Kidney epithelial cell (primary cell): ENCODE results near the gene CCL19. TPM values are rescaled to one million over a fixed set of nuclear protein-coding genes. Genes with fewer than 3 reads are reported as not detected.
"Not testable (repeated sequence)": the region's sequence is repeated elsewhere in the genome, so short reads cannot be mapped to it uniquely, and the experiment has no call there.

Source experiments
- DNase-seq: peaks from one replicate; pipeline ENCODE4 v3.0.0-alpha.2; 2010; ENCODE audit warnings: low read depth
- H3K27me3 ChIP-seq: 2 replicates; pipeline ENCODE4 v1.6.0; 2011; ENCODE audit warnings: low read length; ENCODE audit not compliant: control insufficient read depth, insufficient read depth
- H3K36me3 ChIP-seq: 2 replicates; pipeline ENCODE4 v1.5.1; 2011; ENCODE audit warnings: low read length; ENCODE audit not compliant: control insufficient read depth, insufficient read depth
- H3K4me3 ChIP-seq: 2 replicates; pipeline ENCODE4 v1.5.1; 2011; ENCODE audit warnings: low read depth, mild to moderate bottlenecking, control low read depth, low read length
- total RNA-seq: library from RNA; depleted of rRNA; stranded (reverse); fragments of >200 nt; gene quantifications from 2 replicates; pipeline ENCODE4 v1.2.3, GENCODE V29; 2015
- TF ChIP-seq, protein P1 (sequence below): IDR thresholded peaks from 2 replicates; pipeline ENCODE4 v1.5.1; 2011; ENCODE audit warnings: mild to moderate bottlenecking, moderate library complexity, low read length, control low read depth, inconsistent platforms; ENCODE audit not compliant: insufficient read depth, poor library complexity, severe bottlenecking

CCL19 gene
- total RNA-seq, 1 donor from 2014 or later, result not detected

- no peak overlapping the region for H3K4me3 ChIP-seq
- H3K36me3 ChIP-seq, result no peaks in the 10 kb centered on the region
- TF ChIP-seq, protein P1, sequence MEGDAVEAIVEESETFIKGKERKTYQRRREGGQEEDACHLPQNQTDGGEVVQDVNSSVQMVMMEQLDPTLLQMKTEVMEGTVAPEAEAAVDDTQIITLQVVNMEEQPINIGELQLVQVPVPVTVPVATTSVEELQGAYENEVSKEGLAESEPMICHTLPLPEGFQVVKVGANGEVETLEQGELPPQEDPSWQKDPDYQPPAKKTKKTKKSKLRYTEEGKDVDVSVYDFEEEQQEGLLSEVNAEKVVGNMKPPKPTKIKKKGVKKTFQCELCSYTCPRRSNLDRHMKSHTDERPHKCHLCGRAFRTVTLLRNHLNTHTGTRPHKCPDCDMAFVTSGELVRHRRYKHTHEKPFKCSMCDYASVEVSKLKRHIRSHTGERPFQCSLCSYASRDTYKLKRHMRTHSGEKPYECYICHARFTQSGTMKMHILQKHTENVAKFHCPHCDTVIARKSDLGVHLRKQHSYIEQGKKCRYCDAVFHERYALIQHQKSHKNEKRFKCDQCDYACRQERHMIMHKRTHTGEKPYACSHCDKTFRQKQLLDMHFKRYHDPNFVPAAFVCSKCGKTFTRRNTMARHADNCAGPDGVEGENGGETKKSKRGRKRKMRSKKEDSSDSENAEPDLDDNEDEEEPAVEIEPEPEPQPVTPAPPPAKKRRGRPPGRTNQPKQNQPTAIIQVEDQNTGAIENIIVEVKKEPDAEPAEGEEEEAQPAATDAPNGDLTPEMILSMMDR, result no peak
- no peak for DNase-seq
- H3K27me3 ChIP-seq, result no peaks in the 10 kb centered on the region
Measured at GRCh38 chr9:34723141-34723540, 32.1 kb upstream of the CCL19 start.

DNA sequence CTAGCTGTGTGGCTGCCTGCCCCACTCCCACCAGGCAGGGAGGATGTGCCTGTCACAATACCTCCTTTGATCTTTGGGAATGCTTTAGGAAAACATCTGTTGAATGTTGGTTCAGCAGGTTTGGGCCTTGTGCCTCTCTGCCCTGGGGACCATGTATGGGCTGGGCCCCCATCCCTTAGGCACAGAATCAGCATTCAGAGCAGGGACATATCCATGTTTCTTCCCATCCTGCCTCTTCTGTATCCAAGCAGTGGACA, 28.6 kb upstream of the CCL19 start:
- not testable (repeated sequence) for DNase-seq, H3K27me3 ChIP-seq, H3K4me3 ChIP-seq, H3K36me3 ChIP-seq

GRCh38 chr9:34719021-34719768, 28.1 kb upstream of the CCL19 start:
- TF ChIP-seq, protein P1, result no peak
- no peak overlapping the region for H3K4me3 ChIP-seq
- no peaks in the 10 kb centered on the region for H3K27me3 ChIP-seq
- no peaks in the 10 kb centered on the region for H3K36me3 ChIP-seq
- no peak for DNase-seq

- no peak for DNase-seq
- TF ChIP-seq, protein P1, result no peak
- Histone ChIP-seq H3K27me3 (peaks cover 2% of the 10 kb centered on the region), H3K36me3 (no peaks in the 10 kb centered on the region), H3K4me3 (no peak overlapping the region)
Measured at GRCh38 chr9:34717996-34718614, 27.0 kb upstream of the CCL19 start.

- no peak for DNase-seq
- Histone ChIP-seq H3K27me3 (peaks cover 2% of the 10 kb centered on the region), H3K4me3 (no peak overlapping the region), H3K36me3 (no peaks in the 10 kb centered on the region)
- TF ChIP-seq, protein P1, result no peak
Measured at GRCh38 chr9:34716711-34717110, 25.6 kb upstream of the CCL19 start.

- TF ChIP-seq, protein P1, result no peak
- Histone ChIP-seq H3K27me3 (peaks cover 2% of the 10 kb centered on the region), H3K4me3 (no peak overlapping the region), H3K36me3 (no peaks in the 10 kb centered on the region)
- no peak for DNase-seq
Measured at GRCh38 chr9:34715639-34716215, 24.7 kb upstream of the CCL19 start.
